ENCODE data around the gene RFX1. TPM values are rescaled to one million over a fixed set of nuclear protein-coding genes. Genes with fewer than 3 reads are reported as not detected.
"Not testable (repeated sequence)": the region's sequence is repeated elsewhere in the genome, so short reads cannot be mapped to it uniquely, and the experiment has no call there.

Gene RFX1
- total RNA-seq, 2 experiments from 2014 or later = 13.8 to 14.0 TPM

DNA sequence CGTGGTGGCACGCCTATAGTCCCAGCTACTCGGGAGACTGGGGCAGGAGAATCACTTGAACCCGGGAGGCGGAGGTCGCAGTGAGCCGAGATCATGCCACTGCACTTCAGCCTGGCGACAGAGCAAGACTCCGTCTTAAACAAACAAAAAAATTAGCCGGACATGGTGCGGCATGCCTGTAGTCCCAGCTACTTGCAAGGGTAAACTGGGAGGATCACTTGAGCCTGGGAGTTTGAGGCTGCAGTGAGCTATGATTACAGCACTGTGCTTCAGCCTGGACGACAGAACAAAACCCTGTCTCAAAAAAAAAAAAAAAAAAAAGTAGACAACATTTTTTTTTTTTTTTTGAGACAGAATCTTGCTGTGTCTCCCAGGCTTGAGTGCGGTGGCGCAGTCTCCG lies 34.3 kb downstream of the RFX1 start:
- H3K9me3 Mint-ChIP-seq; intact Hi-C loops (cut with micrococcal nuclease); H3K4me1 Mint-ChIP-seq (ENCODE audit: low read depth); H3K27me3 Mint-ChIP-seq (ENCODE audit: low read depth); H3K4me3 Mint-ChIP-seq; DNase-seq; H3K27ac Mint-ChIP-seq: not testable (repeated sequence)
- CTCF ChIA-PET = interaction anchor here (0.6 to 1.0 kb wide), 2 partner anchors 13 to 288 kb away, joined by 4 to 5 read pairs; no protein-coding TSS in a partner anchor
- H3K36me3 Mint-ChIP-seq (ENCODE audit: low read depth) = peaks cover 16% of the 10 kb centered on the region

DNA sequence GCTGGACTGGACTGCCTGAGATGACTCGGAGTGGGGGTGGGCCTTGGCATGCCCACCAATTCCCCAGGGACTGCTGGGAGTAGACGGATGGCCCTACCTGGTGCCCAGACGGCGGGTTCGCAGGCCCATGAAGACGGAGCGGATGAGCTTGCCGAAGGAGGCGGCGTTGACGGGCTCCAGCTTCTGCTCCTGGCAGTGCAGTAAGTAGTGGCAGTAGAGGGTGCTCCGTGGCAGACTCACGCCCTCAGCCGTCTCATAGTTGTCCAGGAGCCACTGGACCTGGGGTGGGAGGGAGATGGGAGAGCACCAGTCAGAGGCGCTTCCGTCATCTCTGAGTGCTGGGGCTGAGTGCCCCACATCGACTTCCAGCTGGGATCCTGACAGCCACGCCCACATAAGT lies 36.2 kb downstream of the RFX1 start:
- no peak for DNase-seq
- Mint-ChIP-seq H3K36me3 (ENCODE audit: low read depth) (peaks cover 14% of the 10 kb centered on the region), H3K27ac (no peak overlapping the region), H3K27me3 (ENCODE audit: low read depth) (no peaks in the 10 kb centered on the region), H3K9me3 (no peaks in the 10 kb centered on the region), H3K4me1 (ENCODE audit: low read depth) (peaks cover 8% of the 10 kb centered on the region), H3K4me3 (no peak overlapping the region)
- CTCF ChIA-PET = interaction anchor here (0.6 to 0.7 kb wide), 2 partner anchors 73 to 108 kb away, joined by 3 to 6 read pairs; no protein-coding TSS in a partner anchor
- intact Hi-C loops (cut with micrococcal nuclease) = no loop called here

DNA sequence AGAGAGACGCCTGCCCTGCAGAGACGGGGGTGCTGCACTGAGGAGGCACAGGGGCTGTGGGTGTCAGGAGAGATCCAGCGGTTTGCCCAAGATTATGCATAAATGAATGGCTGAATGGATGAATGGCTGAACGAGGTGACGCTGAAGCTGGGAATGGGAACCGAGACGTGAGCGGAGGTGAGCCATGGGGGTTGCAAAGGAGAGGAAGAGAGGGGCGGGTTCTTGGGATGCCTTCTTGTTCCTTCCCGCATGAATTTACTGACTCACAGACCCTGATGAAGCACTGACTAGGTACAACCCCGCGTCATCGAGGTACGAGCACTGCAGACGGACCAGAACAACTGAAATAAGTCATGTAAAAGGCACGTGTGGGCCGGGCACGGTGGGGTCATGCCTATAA lies 37.1 kb downstream of the RFX1 start:
- Mint-ChIP-seq H3K4me3 (no peak overlapping the region), H3K36me3 (ENCODE audit: low read depth) (peaks cover 10% of the 10 kb centered on the region), H3K27me3 (ENCODE audit: low read depth) (no peaks in the 10 kb centered on the region), H3K4me1 (ENCODE audit: low read depth) (peaks cover 2% of the 10 kb centered on the region), H3K9me3 (no peaks in the 10 kb centered on the region), H3K27ac (no peak overlapping the region)
- intact Hi-C loops (cut with micrococcal nuclease) = no loop called here
- CTCF ChIA-PET = interaction anchor here (1.0 kb wide), 1 partner anchor 83 kb away, joined by 3 read pairs; no protein-coding TSS in a partner anchor
- no peak for DNase-seq

DNA sequence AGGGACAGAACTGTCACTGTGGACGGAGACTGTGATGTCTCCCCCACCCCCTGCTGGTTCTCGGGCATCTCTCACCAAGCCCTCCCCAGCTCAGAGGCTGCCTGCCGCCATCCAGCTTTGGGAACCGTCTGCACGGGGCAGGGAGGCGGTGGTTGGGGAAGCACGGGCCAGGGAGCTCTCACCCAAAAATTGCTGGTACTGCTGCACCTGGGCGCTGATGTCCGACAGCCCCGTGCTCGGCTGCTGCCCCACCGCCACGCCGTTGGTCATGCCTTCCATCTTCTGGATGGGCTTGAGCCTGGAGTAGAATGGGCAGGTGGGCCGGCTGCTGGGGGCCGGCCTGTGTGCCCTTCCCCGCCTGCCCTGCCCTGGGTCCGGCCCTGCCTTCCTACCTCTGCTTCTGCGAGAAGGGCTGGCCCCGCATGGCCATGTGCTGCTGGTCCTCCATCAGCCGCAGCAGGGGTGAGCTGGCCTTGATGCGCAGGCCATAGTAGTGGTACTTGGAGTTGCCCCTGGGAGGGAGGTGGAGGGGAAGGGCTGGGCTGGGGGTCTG lies 37.7 kb downstream of the RFX1 start:
- Mint-ChIP-seq H3K27me3 (ENCODE audit: low read depth) (no peaks in the 10 kb centered on the region), H3K36me3 (ENCODE audit: low read depth) (peaks cover 9% of the 10 kb centered on the region), H3K9me3 (no peaks in the 10 kb centered on the region), H3K4me1 (ENCODE audit: low read depth) (no peaks in the 10 kb centered on the region), H3K27ac (no peak overlapping the region), H3K4me3 (no peak overlapping the region)
- no peak for DNase-seq
- CTCF ChIA-PET = interaction anchor here (1.0 kb wide), 1 partner anchor 83 kb away, joined by 3 read pairs; no protein-coding TSS in a partner anchor
- intact Hi-C loops (cut with micrococcal nuclease) = no loop called here

DNA sequence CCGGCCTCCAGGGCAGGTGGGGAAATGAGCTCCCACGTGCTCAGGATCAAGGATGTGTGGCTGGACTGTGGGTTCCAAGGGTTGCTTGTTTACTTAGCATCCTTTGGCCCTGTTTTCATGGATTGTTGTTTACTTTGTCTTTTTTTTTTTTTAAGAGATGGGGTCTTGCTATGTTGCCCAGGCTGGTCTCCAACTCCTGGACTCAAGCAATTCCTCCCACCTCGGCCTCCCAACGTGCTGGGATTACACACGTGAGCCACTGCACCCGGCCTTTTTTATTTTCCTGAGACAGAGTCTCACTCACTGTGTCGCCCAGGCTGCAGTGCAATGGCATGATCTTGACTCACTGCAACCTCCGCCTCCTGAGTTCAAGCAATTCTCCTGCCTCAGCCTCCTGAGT lies 38.9 kb downstream of the RFX1 start:
- intact Hi-C loops (cut with micrococcal nuclease); H3K27me3 Mint-ChIP-seq (ENCODE audit: low read depth): not testable (repeated sequence)
- CTCF ChIA-PET = interaction anchor here (0.6 kb wide), 1 partner anchor 88 kb away, joined by 5 read pairs; no protein-coding TSS in a partner anchor

DNA sequence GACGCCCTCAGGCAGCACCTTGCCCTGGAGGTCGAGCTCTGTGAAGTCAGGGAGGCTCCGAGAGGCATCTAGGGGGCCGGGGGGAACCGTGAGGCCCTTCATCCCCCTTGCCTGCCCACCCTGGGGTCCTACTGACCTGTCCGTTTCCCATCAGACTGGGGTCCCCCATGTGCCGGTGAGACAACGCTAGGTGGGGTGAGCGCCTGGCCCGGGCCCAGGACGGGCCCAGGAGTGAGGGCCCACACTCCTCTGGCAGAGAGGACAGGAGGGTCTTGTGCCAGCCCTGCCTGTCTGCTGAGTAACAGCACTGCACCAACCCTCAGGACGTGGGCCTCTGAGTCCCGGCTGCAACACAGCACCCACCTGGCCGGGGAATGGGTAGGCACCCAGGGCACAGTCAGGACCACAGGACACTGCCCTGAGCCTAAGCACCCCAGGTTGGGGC lies 39.4 kb downstream of the RFX1 start:
- intact Hi-C loops (cut with micrococcal nuclease) = no loop called here
- Mint-ChIP-seq H3K27me3 (ENCODE audit: low read depth) (no peaks in the 10 kb centered on the region), H3K27ac (no peak overlapping the region), H3K36me3 (ENCODE audit: low read depth) (peaks cover 7% of the 10 kb centered on the region), H3K9me3 (no peaks in the 10 kb centered on the region), H3K4me1 (ENCODE audit: low read depth) (no peaks in the 10 kb centered on the region), H3K4me3 (no peak overlapping the region)
- CTCF ChIA-PET = interaction anchor here (0.6 kb wide), 1 partner anchor 88 kb away, joined by 5 read pairs; no protein-coding TSS in a partner anchor
- DNase-seq = no peak

More for the DNA sequence above, 38.9 kb downstream of the RFX1 start:
- H3K9me3 Mint-ChIP-seq; H3K4me3 Mint-ChIP-seq; H3K27ac Mint-ChIP-seq; DNase-seq; H3K4me1 Mint-ChIP-seq (ENCODE audit: low read depth); H3K36me3 Mint-ChIP-seq (ENCODE audit: low read depth): not testable (repeated sequence)

DNA sequence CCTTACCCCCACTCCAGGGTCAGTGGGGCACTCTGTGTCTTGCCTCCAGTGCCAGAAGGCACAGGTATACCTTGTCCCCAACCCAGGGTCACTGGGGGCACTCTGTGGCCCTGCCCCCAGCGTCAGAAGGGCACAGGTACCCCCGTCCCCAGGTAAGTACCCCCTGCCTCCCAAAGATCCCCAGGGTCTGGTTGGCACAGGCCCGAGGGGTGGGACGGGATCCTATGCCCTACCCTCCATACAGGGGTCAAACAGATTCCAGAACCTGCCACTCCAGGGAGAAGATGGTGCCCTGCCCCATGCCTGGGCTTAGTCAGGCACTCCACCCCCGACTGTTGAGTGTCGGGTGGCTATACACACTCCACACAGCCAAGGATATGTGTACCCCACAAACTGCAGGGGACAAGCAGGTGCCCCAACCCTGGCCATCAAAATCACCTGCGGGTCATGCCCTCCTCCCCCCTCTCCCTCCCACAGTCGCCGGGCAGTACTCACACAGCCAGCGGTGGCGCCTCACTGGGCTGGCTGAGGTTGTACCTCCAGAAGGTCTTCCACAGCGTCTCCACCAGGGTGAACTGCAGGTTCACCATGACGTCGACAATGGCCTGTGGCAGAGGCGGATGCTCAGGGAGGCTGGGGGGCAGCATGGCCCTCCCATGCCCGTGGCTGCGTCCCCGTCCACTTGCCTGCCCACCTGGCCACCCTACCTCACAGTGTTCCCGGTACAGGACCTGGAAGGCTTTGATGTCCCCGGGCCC lies 40.0 kb downstream of the RFX1 start:
- no peaks in the 10 kb centered on the region for H3K27me3 Mint-ChIP-seq (ENCODE audit: low read depth)
- H3K4me3 Mint-ChIP-seq = no peak overlapping the region
- intact Hi-C loops (cut with micrococcal nuclease) = no loop called here
- H3K27ac Mint-ChIP-seq = no peak overlapping the region
- no peaks in the 10 kb centered on the region for H3K4me1 Mint-ChIP-seq (ENCODE audit: low read depth)
- H3K9me3 Mint-ChIP-seq = no peaks in the 10 kb centered on the region
- H3K36me3 Mint-ChIP-seq (ENCODE audit: low read depth) = peaks cover 12% of the 10 kb centered on the region
- no peak for DNase-seq
- CTCF ChIA-PET = no interaction called here

DNA sequence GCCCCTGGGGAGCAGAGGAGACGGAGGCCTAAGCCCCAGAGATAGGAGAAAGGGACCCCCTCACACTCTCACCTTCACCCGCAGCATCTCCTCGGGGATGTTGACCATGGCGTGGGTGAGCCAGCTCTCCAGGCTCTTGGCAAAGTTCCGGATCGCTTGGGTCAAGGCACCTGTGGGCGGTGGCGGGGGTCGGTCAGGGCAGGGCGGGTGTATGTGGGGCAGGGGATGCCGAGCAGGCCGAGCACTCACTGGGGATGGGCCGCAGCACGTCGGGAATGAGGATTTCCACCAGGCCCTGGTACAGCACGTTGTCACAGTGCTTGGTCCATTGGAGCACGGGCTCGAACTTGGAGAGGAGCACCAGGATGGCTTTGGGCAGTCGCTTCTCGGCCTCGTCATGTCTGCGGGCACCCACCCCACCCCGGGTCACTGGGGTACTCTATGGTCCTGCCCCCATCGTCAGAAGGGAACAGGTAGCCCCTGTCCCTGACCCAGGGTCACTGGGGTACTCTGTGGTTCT lies 40.7 kb downstream of the RFX1 start:
- H3K36me3 Mint-ChIP-seq (ENCODE audit: low read depth) = peaks cover 15% of the 10 kb centered on the region
- DNase-seq = no peak
- H3K27me3 Mint-ChIP-seq (ENCODE audit: low read depth) = no peaks in the 10 kb centered on the region
- intact Hi-C loops (cut with micrococcal nuclease) = no loop called here
- CTCF ChIA-PET = no interaction called here
- no peaks in the 10 kb centered on the region for H3K9me3 Mint-ChIP-seq
- no peaks in the 10 kb centered on the region for H3K4me1 Mint-ChIP-seq (ENCODE audit: low read depth)
- no peak overlapping the region for H3K4me3 Mint-ChIP-seq
- H3K27ac Mint-ChIP-seq = no peak overlapping the region

DNA sequence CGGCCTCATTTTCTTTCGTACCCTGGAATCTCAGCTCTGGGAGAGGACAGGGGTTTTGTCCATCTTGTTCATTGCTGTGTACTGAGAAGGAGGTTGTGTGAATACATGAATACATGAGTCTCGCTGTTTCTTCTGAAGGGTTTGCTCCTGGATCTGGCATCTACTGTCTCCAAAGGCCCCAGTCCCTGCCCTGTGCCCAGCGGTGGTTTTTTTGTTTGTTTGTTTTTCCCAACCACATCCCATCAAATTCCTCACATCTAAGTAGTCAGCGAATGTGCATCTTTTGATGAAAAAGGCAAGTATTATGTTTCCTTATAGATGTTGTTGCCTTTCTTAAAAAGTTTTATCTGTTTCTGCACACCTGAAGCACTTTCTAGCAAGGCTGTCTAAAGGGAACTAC lies 41.3 kb downstream of the RFX1 start:
- CTCF ChIA-PET = no interaction called here
- no peak overlapping the region for H3K27ac Mint-ChIP-seq

DNA sequence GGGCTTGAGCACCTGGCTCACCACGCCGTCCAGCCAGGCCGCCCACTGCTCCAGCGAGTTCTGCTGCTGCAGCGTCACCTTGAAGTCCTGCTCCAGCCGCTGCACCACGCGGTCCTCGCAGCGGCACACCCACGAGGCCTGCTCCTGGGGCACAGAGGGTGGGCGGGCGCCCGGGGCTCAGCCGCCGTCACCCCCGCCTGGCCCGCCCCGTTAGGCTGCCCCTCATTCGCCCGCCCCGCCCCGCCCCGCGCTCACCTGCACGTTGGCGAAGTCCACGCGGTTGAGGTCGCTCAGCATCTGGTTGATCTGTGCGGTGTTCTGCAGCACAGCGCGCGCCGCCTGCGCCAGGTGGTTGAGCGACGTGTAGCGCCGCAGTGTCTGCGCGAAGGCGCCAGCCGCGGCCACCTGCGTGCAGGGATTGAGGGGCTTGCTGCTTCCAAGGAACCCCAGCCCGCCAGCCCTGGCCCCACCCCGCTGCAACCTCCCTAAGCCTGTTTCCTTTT lies 42.5 kb downstream of the RFX1 start:
- CTCF ChIA-PET = no interaction called here
- Mint-ChIP-seq H3K27me3 (ENCODE audit: low read depth) (no peaks in the 10 kb centered on the region), H3K4me3 (no peak overlapping the region), H3K4me1 (ENCODE audit: low read depth) (no peaks in the 10 kb centered on the region), H3K36me3 (ENCODE audit: low read depth) (peaks cover 9% of the 10 kb centered on the region), H3K9me3 (no peaks in the 10 kb centered on the region), H3K27ac (no peak overlapping the region)
- intact Hi-C loops (cut with micrococcal nuclease) = no loop called here
- no peak for DNase-seq

More for the DNA sequence above, 41.3 kb downstream of the RFX1 start:
- intact Hi-C loops (cut with micrococcal nuclease) = no loop called here
- Mint-ChIP-seq H3K36me3 (ENCODE audit: low read depth) (peaks cover 15% of the 10 kb centered on the region), H3K4me1 (ENCODE audit: low read depth) (no peaks in the 10 kb centered on the region), H3K27me3 (ENCODE audit: low read depth) (no peaks in the 10 kb centered on the region), H3K4me3 (no peak overlapping the region), H3K9me3 (no peaks in the 10 kb centered on the region)
- no peak for DNase-seq

DNA sequence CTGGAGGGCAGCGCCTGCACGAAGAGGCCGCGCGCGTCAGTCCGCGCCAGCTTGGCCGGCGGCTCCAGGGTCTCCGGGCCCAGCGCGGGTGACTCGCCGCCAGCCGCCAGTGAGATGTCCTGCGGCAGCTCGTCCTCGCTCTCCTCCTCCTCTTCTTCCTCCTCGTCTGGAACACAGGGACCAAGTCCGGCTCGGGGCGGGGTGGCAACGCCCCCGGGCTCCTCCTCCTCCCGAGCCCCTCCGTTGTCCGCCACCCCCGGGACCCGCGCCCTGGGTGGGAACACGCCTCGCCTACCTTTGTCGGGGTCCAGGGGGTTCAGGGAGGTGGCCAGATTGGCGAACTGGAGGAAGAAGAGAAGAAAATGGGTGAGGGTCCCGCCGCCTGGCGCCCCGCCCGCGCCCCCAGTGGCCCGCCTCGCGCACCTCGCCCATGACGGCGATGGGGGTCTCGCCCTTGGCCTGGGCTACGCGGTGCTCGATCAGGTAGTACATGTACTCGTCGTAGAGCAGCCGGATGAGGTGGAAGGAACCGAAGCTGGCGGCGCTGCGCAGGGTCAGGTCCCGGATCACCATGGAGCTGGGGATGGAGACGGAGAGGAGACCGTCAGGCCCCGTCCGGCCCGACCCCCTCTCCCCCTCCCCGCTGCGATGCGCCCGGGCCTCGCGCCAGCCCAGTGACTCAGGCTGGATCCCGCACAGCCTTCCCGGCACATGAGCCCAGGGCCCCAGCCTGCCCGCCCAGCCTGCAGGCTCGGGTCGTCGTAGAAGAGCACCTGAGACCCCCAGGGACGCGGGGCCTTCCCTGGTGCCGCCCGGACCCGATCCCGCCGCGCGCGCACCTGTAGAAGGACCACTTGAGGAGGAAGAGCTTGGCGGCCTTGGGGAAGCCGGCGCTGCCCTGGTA lies 43.2 kb downstream of the RFX1 start:
- intact Hi-C loops (cut with micrococcal nuclease) = no loop called here
- no peak overlapping the region for H3K27ac Mint-ChIP-seq
- CTCF ChIA-PET = no interaction called here
- H3K36me3 Mint-ChIP-seq (ENCODE audit: low read depth) = peaks cover 9% of the 10 kb centered on the region
- H3K27me3 Mint-ChIP-seq (ENCODE audit: low read depth) = no peaks in the 10 kb centered on the region
- peaks cover 3% of the 10 kb centered on the region for H3K4me1 Mint-ChIP-seq (ENCODE audit: low read depth)
- H3K9me3 Mint-ChIP-seq = no peaks in the 10 kb centered on the region
- no peak for DNase-seq
- no peak overlapping the region for H3K4me3 Mint-ChIP-seq

All from activated naive CD4-positive, alpha-beta T cell treated with anti-CD3 and anti-CD28 coated beads for 36 hours (primary cell).